HepG2 (cell line): ENCODE measurements around the gene CCDC57. TPM values are rescaled to one million over a fixed set of nuclear protein-coding genes. Genes with fewer than 3 reads are reported as not detected.

Experiments
- EHMT2 ChIP-seq: fragments of 200-600 bp; sonication (generic); IDR thresholded peaks from 2 replicates; pipeline ENCODE4 v1.7.0; 2017; ENCODE audit warnings: antibody characterized with exemption, low read depth, low read length, borderline replicate concordance
- GATAD1 ChIP-seq: IDR thresholded peaks from 2 replicates; pipeline ENCODE4 v1.6.1; 2016; ENCODE audit warnings: missing genetic modification reagents, missing compliant biosample characterization
- MAF1 ChIP-seq: sonication (generic); formaldehyde crosslinking; IDR thresholded peaks from 2 replicates; pipeline ENCODE4 v1.5.0; 2020; ENCODE audit warnings: missing genetic modification reagents, borderline replicate concordance
- MAFG ChIP-seq: sonication (generic); formaldehyde crosslinking; IDR thresholded peaks from 2 replicates; pipeline ENCODE4 v1.5.1; 2020; ENCODE audit warnings: mild to moderate bottlenecking, missing genetic modification reagents
- MBNL3 ChIP-seq: fragments of 250-450 bp; sonication (Bioruptor Pico); conservative IDR thresholded peaks from 2 replicates; pipeline ENCODE4 v1.8.0; 2022; ENCODE audit warnings: mild to moderate bottlenecking, inconsistent platforms
- SRSF9 ChIP-seq: fragments of 200-400 bp; formaldehyde crosslinking; IDR thresholded peaks from 2 replicates; pipeline ENCODE4 v1.6.1; 2018; ENCODE audit warnings: borderline replicate concordance, mild to moderate bottlenecking, low read depth, low read length; ENCODE audit not compliant: insufficient read depth, poor library complexity, severe bottlenecking
- TCF12 ChIP-seq, 2 experiments: fragments of 450-650 bp in 1 of 2; sonication (generic) in 1 of 2; formaldehyde crosslinking in 1 of 2; IDR thresholded peaks; 2 replicates each; pipeline versions ENCODE4 v1.6.1 to v1.8.0; 2017 to 2022; ENCODE audit warnings: antibody characterized with exemption in 1 of 2, mild to moderate bottlenecking in 1 of 2, missing genetic modification reagents in 1 of 2, moderate library complexity in 1 of 2
- TEAD2 ChIP-seq: sonication (generic); formaldehyde crosslinking; IDR thresholded peaks from 2 replicates; pipeline ENCODE4 v1.9.0; 2021; ENCODE audit warnings: missing genetic modification reagents
- ZNF296 ChIP-seq: sonication (generic); formaldehyde crosslinking; conservative IDR thresholded peaks from 2 replicates; pipeline ENCODE4 v1.5.0; 2020; ENCODE audit warnings: mild to moderate bottlenecking, missing genetic modification reagents
- ZNF460 ChIP-seq: sonication (generic); formaldehyde crosslinking; IDR thresholded peaks from 2 replicates; pipeline ENCODE4 v1.5.1; 2020; ENCODE audit warnings: missing genetic modification reagents, mild to moderate bottlenecking, borderline replicate concordance
- polyA plus RNA-seq, 8 experiments: library from polyadenylated mRNA; depleted of rRNA in 3 of 8; stranded (reverse) in 7 of 8; unstranded in 1 of 8; fragments of >200 nt; fragmentation: Illumina TruSeq in 4 of 8; extraction: Trizol in 4 of 8; gene quantifications; 2 replicates each; pipeline versions ENCODE4 v1.2.1 to v1.2.3, GENCODE V29; 2011 to 2016; ENCODE audit warnings: low read depth in 4 of 8, missing spikeins in 1 of 8, mixed read lengths in 1 of 8; ENCODE audit not compliant: insufficient read depth in 1 of 8
- total RNA-seq, 5 experiments: library from RNA; depleted of rRNA; stranded (reverse); fragments of >200 nt; fragmentation: Illumina TruSeq; extraction: Trizol; gene quantifications; 2 replicates each; pipeline ENCODE4 v1.2.3, GENCODE V29; 2016; ENCODE audit warnings: low read depth in 1 of 5
- TF ChIP-seq, protein P1 (sequence below), 2 experiments: IDR thresholded peaks; 2 replicates each; pipeline ENCODE4 v1.6.1; 2011 to 2012; ENCODE audit warnings: low read length in 2 of 2, borderline replicate concordance in 1 of 2, low read depth in 1 of 2, mild to moderate bottlenecking in 1 of 2, moderate library complexity in 1 of 2
- TF ChIP-seq, protein P2 (sequence below): sonication (generic); formaldehyde crosslinking; IDR thresholded peaks from 2 replicates; pipeline ENCODE4 v1.4.0; 2020; ENCODE audit warnings: missing genetic modification reagents
- TF ChIP-seq, protein P3 (sequence below): sonication (generic); formaldehyde crosslinking; conservative IDR thresholded peaks from 2 replicates; pipeline ENCODE4 v1.5.0; 2020; ENCODE audit warnings: missing genetic modification reagents
- TF ChIP-seq, protein P4 (sequence below): sonication (generic); formaldehyde crosslinking; IDR thresholded peaks from 2 replicates; pipeline ENCODE4 v1.8.0; 2022; ENCODE audit warnings: missing genetic modification reagents, low read depth, mild to moderate bottlenecking, borderline replicate concordance
- TF ChIP-seq, protein P5 (sequence below): sonication (generic); IDR thresholded peaks from 2 replicates; pipeline ENCODE4 v1.6.1; 2016; ENCODE audit warnings: low read depth, borderline replicate concordance
- TF ChIP-seq, protein P6 (sequence below): sonication (generic); formaldehyde crosslinking; IDR thresholded peaks from 2 replicates; pipeline ENCODE4 v1.8.1; 2023; ENCODE audit warnings: mild to moderate bottlenecking, missing genetic modification reagents

The CCDC57 gene
- total and polyA plus RNA-seq, 2 of the 13 experiments (the other 11 are each of a cell fraction or from before 2014, with no cell fraction given) = 59.3 to 59.9 TPM

DNA sequence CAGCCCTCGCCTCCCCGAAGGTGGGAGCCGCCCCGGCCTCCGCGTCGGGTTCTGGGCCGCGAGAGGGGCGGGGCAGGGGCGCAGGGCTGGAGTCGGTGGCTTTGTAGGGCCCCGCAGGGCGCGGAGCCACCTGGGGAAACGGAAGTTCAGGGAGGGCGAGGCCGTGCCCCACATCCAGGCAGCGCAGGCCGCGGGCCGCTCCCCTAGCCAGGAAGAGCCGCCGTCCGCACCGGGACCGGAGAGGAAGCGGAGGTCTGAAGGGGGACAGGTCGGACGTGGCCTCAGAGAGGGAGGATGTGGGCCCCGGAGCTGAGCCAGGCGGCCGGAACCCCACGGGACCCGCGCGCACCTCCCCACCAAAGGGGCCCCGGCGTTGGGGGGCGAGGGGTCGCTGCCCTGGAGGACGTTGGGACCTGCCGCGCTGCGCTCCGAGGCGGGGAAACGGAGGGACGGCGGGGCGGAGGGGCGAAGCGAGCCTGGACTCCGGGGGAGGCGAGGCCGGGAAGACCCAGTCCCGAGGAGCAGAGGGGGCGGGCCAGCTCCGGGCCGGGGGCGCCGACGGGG is 15.7 kb upstream of the CCDC57 start (continued):
- TF ChIP-seq, protein P1, sequence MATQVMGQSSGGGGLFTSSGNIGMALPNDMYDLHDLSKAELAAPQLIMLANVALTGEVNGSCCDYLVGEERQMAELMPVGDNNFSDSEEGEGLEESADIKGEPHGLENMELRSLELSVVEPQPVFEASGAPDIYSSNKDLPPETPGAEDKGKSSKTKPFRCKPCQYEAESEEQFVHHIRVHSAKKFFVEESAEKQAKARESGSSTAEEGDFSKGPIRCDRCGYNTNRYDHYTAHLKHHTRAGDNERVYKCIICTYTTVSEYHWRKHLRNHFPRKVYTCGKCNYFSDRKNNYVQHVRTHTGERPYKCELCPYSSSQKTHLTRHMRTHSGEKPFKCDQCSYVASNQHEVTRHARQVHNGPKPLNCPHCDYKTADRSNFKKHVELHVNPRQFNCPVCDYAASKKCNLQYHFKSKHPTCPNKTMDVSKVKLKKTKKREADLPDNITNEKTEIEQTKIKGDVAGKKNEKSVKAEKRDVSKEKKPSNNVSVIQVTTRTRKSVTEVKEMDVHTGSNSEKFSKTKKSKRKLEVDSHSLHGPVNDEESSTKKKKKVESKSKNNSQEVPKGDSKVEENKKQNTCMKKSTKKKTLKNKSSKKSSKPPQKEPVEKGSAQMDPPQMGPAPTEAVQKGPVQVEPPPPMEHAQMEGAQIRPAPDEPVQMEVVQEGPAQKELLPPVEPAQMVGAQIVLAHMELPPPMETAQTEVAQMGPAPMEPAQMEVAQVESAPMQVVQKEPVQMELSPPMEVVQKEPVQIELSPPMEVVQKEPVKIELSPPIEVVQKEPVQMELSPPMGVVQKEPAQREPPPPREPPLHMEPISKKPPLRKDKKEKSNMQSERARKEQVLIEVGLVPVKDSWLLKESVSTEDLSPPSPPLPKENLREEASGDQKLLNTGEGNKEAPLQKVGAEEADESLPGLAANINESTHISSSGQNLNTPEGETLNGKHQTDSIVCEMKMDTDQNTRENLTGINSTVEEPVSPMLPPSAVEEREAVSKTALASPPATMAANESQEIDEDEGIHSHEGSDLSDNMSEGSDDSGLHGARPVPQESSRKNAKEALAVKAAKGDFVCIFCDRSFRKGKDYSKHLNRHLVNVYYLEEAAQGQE (IDR thresholded peaks at IDR 0.05; ENCODE audit: borderline replicate concordance in 1 of 2, low read depth in 1 of 2, low read length in 2 of 2) = no peak
- TF ChIP-seq MBNL3 (no peak), MAFG (CRISPR knock-in tag) (no peak), SRSF9 (no peak), TCF12 (IDR thresholded peaks at IDR 0.05) (no peak), TCF12 (CRISPR knock-in tag; IDR thresholded peaks at IDR 0.05) (peak; percentile 75), TEAD2 (no peak), MAF1 (CRISPR knock-in tag) (no peak), EHMT2 (no peak), ZNF296 (0 out of 2 replicates have a peak, but pooled peaks have one; percentile 28), ZNF460 (CRISPR knock-in tag) (no peak), GATAD1 (CRISPR knock-in tag) (peak; percentile 67)
- TF ChIP-seq, protein P2, sequence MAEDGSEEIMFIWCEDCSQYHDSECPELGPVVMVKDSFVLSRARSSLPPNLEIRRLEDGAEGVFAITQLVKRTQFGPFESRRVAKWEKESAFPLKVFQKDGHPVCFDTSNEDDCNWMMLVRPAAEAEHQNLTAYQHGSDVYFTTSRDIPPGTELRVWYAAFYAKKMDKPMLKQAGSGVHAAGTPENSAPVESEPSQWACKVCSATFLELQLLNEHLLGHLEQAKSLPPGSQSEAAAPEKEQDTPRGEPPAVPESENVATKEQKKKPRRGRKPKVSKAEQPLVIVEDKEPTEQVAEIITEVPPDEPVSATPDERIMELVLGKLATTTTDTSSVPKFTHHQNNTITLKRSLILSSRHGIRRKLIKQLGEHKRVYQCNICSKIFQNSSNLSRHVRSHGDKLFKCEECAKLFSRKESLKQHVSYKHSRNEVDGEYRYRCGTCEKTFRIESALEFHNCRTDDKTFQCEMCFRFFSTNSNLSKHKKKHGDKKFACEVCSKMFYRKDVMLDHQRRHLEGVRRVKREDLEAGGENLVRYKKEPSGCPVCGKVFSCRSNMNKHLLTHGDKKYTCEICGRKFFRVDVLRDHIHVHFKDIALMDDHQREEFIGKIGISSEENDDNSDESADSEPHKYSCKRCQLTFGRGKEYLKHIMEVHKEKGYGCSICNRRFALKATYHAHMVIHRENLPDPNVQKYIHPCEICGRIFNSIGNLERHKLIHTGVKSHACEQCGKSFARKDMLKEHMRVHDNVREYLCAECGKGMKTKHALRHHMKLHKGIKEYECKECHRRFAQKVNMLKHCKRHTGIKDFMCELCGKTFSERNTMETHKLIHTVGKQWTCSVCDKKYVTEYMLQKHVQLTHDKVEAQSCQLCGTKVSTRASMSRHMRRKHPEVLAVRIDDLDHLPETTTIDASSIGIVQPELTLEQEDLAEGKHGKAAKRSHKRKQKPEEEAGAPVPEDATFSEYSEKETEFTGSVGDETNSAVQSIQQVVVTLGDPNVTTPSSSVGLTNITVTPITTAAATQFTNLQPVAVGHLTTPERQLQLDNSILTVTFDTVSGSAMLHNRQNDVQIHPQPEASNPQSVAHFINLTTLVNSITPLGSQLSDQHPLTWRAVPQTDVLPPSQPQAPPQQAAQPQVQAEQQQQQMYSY (CRISPR knock-in tag) = no peak
- TF ChIP-seq, protein P3, sequence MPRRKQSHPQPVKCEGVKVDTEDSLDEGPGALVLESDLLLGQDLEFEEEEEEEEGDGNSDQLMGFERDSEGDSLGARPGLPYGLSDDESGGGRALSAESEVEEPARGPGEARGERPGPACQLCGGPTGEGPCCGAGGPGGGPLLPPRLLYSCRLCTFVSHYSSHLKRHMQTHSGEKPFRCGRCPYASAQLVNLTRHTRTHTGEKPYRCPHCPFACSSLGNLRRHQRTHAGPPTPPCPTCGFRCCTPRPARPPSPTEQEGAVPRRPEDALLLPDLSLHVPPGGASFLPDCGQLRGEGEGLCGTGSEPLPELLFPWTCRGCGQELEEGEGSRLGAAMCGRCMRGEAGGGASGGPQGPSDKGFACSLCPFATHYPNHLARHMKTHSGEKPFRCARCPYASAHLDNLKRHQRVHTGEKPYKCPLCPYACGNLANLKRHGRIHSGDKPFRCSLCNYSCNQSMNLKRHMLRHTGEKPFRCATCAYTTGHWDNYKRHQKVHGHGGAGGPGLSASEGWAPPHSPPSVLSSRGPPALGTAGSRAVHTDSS (CRISPR knock-in tag) = no peak
- TF ChIP-seq, protein P4, sequence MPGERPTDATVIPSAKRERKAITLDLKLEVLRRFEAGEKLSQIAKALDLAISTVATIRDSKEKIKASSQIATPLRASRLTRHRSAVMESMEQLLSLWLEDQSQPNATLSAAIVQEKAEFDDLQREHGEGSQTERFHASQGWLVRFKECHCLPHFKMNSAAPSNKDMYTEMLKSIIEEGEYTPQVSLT (CRISPR knock-in tag) = 0 out of 2 replicates have a peak, but pooled peaks have one; percentile 45
- TF ChIP-seq, protein P5, sequence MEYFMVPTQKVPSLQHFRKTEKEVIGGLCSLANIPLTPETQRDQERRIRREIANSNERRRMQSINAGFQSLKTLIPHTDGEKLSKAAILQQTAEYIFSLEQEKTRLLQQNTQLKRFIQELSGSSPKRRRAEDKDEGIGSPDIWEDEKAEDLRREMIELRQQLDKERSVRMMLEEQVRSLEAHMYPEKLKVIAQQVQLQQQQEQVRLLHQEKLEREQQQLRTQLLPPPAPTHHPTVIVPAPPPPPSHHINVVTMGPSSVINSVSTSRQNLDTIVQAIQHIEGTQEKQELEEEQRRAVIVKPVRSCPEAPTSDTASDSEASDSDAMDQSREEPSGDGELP = no peak
- TF ChIP-seq, protein P6, sequence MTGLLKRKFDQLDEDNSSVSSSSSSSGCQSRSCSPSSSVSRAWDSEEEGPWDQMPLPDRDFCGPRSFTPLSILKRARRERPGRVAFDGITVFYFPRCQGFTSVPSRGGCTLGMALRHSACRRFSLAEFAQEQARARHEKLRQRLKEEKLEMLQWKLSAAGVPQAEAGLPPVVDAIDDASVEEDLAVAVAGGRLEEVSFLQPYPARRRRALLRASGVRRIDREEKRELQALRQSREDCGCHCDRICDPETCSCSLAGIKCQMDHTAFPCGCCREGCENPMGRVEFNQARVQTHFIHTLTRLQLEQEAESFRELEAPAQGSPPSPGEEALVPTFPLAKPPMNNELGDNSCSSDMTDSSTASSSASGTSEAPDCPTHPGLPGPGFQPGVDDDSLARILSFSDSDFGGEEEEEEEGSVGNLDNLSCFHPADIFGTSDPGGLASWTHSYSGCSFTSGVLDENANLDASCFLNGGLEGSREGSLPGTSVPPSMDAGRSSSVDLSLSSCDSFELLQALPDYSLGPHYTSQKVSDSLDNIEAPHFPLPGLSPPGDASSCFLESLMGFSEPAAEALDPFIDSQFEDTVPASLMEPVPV (CRISPR knock-in tag) = peak; percentile 87
